NCI-H526 treated with DMSO at 0.1 percent for 48 hours (cell line): ENCODE results near the gene PIR.
A peak's percentile ranks its signal among the peaks of the same experiment; 100 is the strongest.

Source experiments
- DNase-seq: peaks from one replicate; lab custom pipeline; 2025; lab: John Stamatoyannopoulos, UW

PIR gene

DNA sequence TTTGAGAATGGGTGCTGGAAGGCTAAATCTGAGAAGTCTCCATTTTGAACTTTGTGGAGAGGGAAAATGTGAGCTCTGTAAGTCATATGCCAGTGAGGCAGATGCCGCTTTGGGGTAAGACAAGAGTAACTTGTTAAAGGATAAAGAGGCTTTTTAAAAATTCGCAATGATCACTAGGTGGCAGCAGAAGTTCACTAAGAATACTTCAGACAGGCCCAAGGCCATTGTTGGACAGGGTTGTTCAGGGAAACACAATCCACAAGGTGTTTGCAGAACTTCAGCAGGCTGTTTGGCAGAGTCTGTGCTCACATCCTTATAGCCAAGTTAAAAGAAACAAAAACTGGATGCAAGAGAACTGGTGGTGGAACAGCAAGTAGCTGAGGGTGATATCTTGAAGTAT, 144.1 kb downstream of the PIR start:
- peak; percentile 75 for DNase-seq

DNA sequence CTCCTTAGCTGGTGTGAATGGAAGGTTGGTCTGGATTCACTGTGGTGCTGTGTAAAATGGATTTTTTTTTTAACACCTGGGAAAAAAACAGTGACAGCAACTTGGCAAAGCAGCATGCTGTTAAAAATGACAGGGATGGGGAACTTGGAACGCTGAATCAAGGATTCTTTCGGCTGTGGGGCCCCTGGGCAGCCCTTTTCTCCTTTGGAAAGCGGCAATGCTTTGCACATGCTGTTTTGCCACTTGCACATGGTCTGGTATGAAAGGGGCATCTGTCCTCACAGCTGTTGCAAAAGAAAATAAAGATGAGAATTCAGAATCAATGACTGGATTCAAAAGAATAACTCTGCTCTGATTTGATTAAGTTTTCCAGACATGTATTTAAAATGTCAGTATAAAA, 147.2 kb downstream of the PIR start:
- DNase-seq, result no peak

GRCh38 chrX:15344106-15344505, 149.0 kb downstream of the PIR start:
- DNase-seq, result no peak

DNA sequence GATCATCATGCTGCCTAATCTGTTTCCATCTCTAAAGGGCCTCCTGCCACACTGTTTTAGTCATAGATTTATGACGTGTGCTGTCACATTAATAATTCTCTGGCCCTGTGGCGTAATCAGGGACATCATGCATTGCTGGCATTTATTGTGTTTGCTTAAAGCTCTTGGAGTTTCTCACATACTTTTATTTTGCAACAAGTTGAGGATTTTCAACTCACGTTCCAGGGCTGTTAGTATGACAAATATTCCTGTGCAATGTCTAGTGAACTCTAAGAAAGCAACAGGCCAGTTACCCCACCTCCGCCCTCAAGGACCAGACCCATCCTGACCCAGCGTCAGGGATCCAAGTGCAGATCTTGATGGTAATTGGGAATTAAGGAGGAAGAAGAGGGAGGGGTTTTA, 150.1 kb downstream of the PIR start:
- DNase-seq, result no peak

DNA sequence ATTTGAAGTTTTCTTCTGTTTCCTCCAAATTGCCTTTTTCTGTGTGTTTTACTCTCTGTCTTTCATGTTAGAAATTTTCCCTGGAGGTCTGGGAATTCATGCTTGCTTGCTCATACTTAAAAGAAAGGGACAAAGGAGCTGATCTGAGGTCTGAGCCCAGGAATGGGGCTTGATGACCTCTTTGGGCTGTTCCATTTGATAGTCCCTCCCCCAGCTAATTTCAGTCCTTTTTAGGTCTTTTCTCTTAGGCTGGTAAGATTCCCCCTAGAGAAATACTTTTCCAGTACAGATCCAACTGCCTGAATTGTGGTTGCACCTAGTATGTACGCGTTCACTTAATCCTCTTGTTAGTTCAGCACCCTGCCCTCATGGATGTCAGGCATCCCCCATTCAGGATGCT, 152.3 kb downstream of the PIR start:
- DNase-seq, result no peak

- no peak for DNase-seq
Measured at GRCh38 chrX:15336023-15336413, 157.1 kb downstream of the PIR start.

DNA sequence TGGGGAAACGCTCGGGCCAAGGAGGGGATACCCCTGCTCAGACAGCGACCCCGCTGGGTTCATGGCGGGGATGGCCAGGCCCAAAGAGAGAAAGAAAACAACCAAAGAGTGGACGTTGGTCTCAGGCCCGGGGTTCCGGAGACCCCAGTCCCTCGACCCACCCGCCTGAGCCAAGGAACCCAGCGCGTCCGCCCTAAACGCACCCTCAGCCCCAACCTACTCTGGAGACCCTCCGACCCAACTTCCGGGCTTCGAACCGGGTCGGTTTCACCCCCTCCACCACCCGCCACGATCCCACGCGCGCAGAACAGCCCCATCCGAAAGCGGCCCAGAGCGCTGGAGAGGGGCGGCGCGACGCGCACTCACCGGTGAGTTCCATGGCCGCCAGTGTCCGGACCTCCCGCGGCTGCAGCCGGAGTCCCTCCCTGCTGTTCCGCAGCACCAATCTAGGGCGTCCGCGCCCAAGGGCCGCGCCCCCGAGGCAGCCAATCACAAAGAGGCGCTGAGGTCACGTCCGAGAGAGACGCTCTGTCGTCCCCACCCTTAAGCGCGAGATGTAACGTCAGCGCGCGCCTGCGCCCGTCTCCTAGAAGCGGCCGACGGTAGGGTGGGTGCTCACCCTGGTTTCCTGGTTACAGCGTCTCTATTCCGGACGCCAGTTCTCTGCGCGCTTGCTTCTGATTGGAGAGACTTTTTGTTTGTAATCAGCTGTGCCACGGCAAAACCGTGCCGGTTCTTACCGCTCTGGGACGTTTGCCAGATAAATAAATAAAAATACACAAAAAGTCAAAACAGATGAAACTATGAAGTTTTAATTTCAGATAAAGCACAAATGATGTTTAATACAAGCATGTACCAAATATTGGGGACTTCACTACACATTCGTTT, 157.8 kb downstream of the PIR start, which contains the start of gene PIGA:
Gene PIGA, minus strand, starts transcription at position 389 of the 888 bp plus-strand sequence. CDS start 3,593 bp downstream, outside the sequence.
- peak; percentile 95 for DNase-seq
